ENCODE results near the gene IRS2. TPM values are rescaled to one million over a fixed set of nuclear protein-coding genes. Genes with fewer than 3 reads are reported as not detected.

The IRS2 gene
- total and polyA plus RNA-seq, 7 donors = 9.3 to 40.8 (median 18.2) TPM

GRCh38 chr13:109783815-109784589 is 2.4 kb downstream of the IRS2 start:
- ATAC-seq (no peak), DNase-seq (peak in 1 of 2 donors; percentile 57)
- Histone ChIP-seq H3K4me3 (peak overlapping the region; percentile 65), H3K36me3 (ENCODE audit: insufficient read depth in 1 of 2, low read depth in 1 of 2) (peaks cover 8 to 28% of the 10 kb centered on the region in 2 donors), H3K4me1 (peaks cover 30% of the 10 kb centered on the region), H3K27ac (peak overlapping the region; percentile 63), H3K27me3 (ENCODE audit: insufficient read depth in 3 of 3, low read length in 2 of 3) (peaks cover 0 to 2% (median 0%) of the 10 kb centered on the region in 3 donors), H3K9me3 (no peaks in the 10 kb centered on the region)
- no peak for TF ChIP-seq CTCF (IDR thresholded peaks at IDR 0.05)
- 66 to 76% (median 71%) methylated on average over 61 to 81 of the region's 81 CpGs for WGBS, 3 donors
- intact Hi-C loops (cut with DNase I) = loop anchor here (10.0 kb wide), 3 partner anchors 169 to 819 kb away; no protein-coding TSS in a partner anchor

- Histone ChIP-seq H3K36me3 (ENCODE audit: insufficient read depth in 1 of 2, low read depth in 1 of 2) (peaks cover 8 to 28% of the 10 kb centered on the region in 2 donors), H3K9me3 (no peaks in the 10 kb centered on the region), H3K27me3 (ENCODE audit: insufficient read depth in 3 of 3, low read length in 2 of 3) (peaks cover 0 to 2% (median 0%) of the 10 kb centered on the region in 3 donors), H3K4me1 (peaks cover 34% of the 10 kb centered on the region), H3K4me3 (peak overlapping the region; percentile 65), H3K27ac (peak overlapping the region; percentile 63)
- intact Hi-C loops (cut with DNase I) = loop anchor here (10.0 kb wide), 3 partner anchors 169 to 819 kb away; no protein-coding TSS in a partner anchor
- DNase-seq (peak; percentile 27 to 54), ATAC-seq (no peak)
- WGBS, 3 donors = 92 to 95% (median 94%) methylated on average over 12 to 29 of the region's 29 CpGs
- TF ChIP-seq CTCF (IDR thresholded peaks at IDR 0.05) = no peak
Observed at GRCh38 chr13:109783447-109783814, 3.0 kb downstream of the IRS2 start.

- no peaks in the 10 kb centered on the region for H3K9me3 ChIP-seq
- no peak overlapping the region for H3K27ac ChIP-seq
- H3K36me3 ChIP-seq (ENCODE audit: insufficient read depth in 1 of 2, low read depth in 1 of 2) = peaks cover 8 to 28% of the 10 kb centered on the region in 2 donors
- WGBS, 3 donors = 97 to 98% (median 97%) methylated on average over 57 to 72 of the region's 72 CpGs
- intact Hi-C loops (cut with DNase I) = loop anchor here (10.0 kb wide), 3 partner anchors 168 to 818 kb away; no protein-coding TSS in a partner anchor
- ATAC-seq (no peak), DNase-seq (no peak)
- H3K27me3 ChIP-seq (ENCODE audit: insufficient read depth in 3 of 3, low read length in 2 of 3) = peaks cover 0 to 2% (median 0%) of the 10 kb centered on the region in 3 donors
- no peak for TF ChIP-seq CTCF (IDR thresholded peaks at IDR 0.05)
- H3K4me1 ChIP-seq = peaks cover 37% of the 10 kb centered on the region
- peak overlapping the region; percentile 65 for H3K4me3 ChIP-seq
Observed at GRCh38 chr13:109782823-109783431, 3.5 kb downstream of the IRS2 start.

GRCh38 chr13:109782066-109782822 is 4.1 kb downstream of the IRS2 start:
- Histone ChIP-seq H3K36me3 (ENCODE audit: insufficient read depth in 1 of 2, low read depth in 1 of 2) (peaks cover 8 to 28% of the 10 kb centered on the region in 2 donors), H3K27ac (no peak overlapping the region), H3K9me3 (no peaks in the 10 kb centered on the region), H3K4me3 (peak overlapping the region; percentile 64), H3K27me3 (ENCODE audit: insufficient read depth in 3 of 3, low read length in 2 of 3) (peaks cover 0 to 2% (median 0%) of the 10 kb centered on the region in 3 donors), H3K4me1 (peaks cover 44% of the 10 kb centered on the region)
- ATAC-seq (no peak), DNase-seq (peak in 1 of 2 donors; percentile 47)
- no peak for TF ChIP-seq CTCF (IDR thresholded peaks at IDR 0.05)
- intact Hi-C loops (cut with DNase I) = loop anchor here (10.0 kb wide), 3 partner anchors 167 to 817 kb away; no protein-coding TSS in a partner anchor
- WGBS, 3 donors = 96 to 98% (median 97%) methylated on average over 75 to 77 of the region's 77 CpGs

All from psoas muscle (tissue), 8 donors.